SK-N-SH treated with all-trans-retinoic acid at 6 μM for 48 hours (cell line): Measurements from ENCODE around the gene BCL2A1.
"Not testable (repeated sequence)": the region's sequence is repeated elsewhere in the genome, so short reads cannot be mapped to it uniquely, and the experiment has no call there.

Experiments used
- ATAC-seq: fragments of 200-7000 bp; cut with Tn5 transposase; 3 replicates; pipeline ENCODE4 v1.9.1; 2020; ENCODE audit warnings: mild to moderate bottlenecking, moderate library complexity
- BACH2 ChIP-seq: fragments of 250-450 bp; sonication (Bioruptor Pico); IDR thresholded peaks from 2 replicates; pipeline ENCODE4 v1.9.0; 2021; ENCODE audit warnings: mild to moderate bottlenecking, borderline replicate concordance
- CREB5 ChIP-seq: fragments of 250-450 bp; sonication (Bioruptor Pico); IDR thresholded peaks from 2 replicates; pipeline ENCODE4 v1.5.1; 2020; ENCODE audit warnings: low read depth, mild to moderate bottlenecking, moderate library complexity
- CSDC2 ChIP-seq: fragments of 250-450 bp; sonication (Bioruptor Pico); IDR thresholded peaks from 2 replicates; pipeline ENCODE4 v1.5.0; 2020; ENCODE audit warnings: mild to moderate bottlenecking, moderate library complexity
- CSRNP3 ChIP-seq: fragments of 250-450 bp; sonication (Bioruptor Pico); IDR thresholded peaks from 2 replicates; pipeline ENCODE4 v1.5.1; 2021; ENCODE audit warnings: mild to moderate bottlenecking, moderate library complexity
- ESRRG ChIP-seq: fragments of 250-450 bp; sonication (Bioruptor Pico); IDR thresholded peaks from 2 replicates; pipeline ENCODE4 v1.6.1; 2021; ENCODE audit warnings: mild to moderate bottlenecking
- GLIS3 ChIP-seq: fragments of 250-450 bp; sonication (Bioruptor Pico); IDR thresholded peaks from 2 replicates; pipeline ENCODE4 v1.5.0; 2020; ENCODE audit warnings: mild to moderate bottlenecking, moderate library complexity
- ISL1 ChIP-seq: fragments of 250-450 bp; sonication (Bioruptor Pico); IDR thresholded peaks from 2 replicates; pipeline ENCODE4 v2.1.2; 2022; ENCODE audit warnings: mild to moderate bottlenecking, moderate library complexity
- OSR1 ChIP-seq: fragments of 250-450 bp; sonication (Bioruptor Pico); IDR thresholded peaks from 2 replicates; pipeline ENCODE4 v1.8.0; 2022; ENCODE audit warnings: moderate library complexity, mild to moderate bottlenecking, inconsistent platforms
- PATZ1 ChIP-seq: fragments of 250-450 bp; sonication (Bioruptor Pico); IDR thresholded peaks from 2 replicates; pipeline ENCODE4 v1.8.0; 2020; ENCODE audit warnings: mild to moderate bottlenecking, moderate library complexity, borderline replicate concordance
- PPARA ChIP-seq: fragments of 250-450 bp; sonication (Bioruptor Pico); IDR thresholded peaks from 2 replicates; pipeline ENCODE4 v1.5.0; 2020; ENCODE audit warnings: mild to moderate bottlenecking, borderline replicate concordance
- RARB ChIP-seq: fragments of 250-450 bp; sonication (Bioruptor Pico); IDR thresholded peaks from 2 replicates; pipeline ENCODE4 v1.8.0; 2021; ENCODE audit warnings: mild to moderate bottlenecking, moderate library complexity
- SNAI2 ChIP-seq: fragments of 250-450 bp; sonication (Bioruptor Pico); IDR thresholded peaks from 2 replicates; pipeline ENCODE4 v1.5.0; 2020; ENCODE audit warnings: mild to moderate bottlenecking, moderate library complexity
- TCF4 ChIP-seq: fragments of 250-450 bp; sonication (Bioruptor Pico); IDR thresholded peaks from 2 replicates; pipeline ENCODE4 v1.8.0; 2021; ENCODE audit warnings: mild to moderate bottlenecking, moderate library complexity, borderline replicate concordance
- TOX ChIP-seq: fragments of 250-450 bp; sonication (Bioruptor Pico); IDR thresholded peaks from 2 replicates; pipeline ENCODE4 v1.8.0; 2021; ENCODE audit warnings: mild to moderate bottlenecking, moderate library complexity, borderline replicate concordance
- TSHZ2 ChIP-seq: fragments of 250-450 bp; sonication (Bioruptor Pico); IDR thresholded peaks from 2 replicates; pipeline ENCODE4 v1.5.0; 2020; ENCODE audit warnings: mild to moderate bottlenecking, moderate library complexity
- ZC3H10 ChIP-seq: fragments of 250-450 bp; sonication (Bioruptor Pico); IDR thresholded peaks from 2 replicates; pipeline ENCODE4 v1.5.1; 2021; ENCODE audit warnings: mild to moderate bottlenecking, moderate library complexity
- ZFP3 ChIP-seq: fragments of 250-450 bp; sonication (Bioruptor Pico); IDR thresholded peaks from 2 replicates; pipeline ENCODE4 v1.5.0; 2020; ENCODE audit warnings: mild to moderate bottlenecking, moderate library complexity
- ZFP30 ChIP-seq: fragments of 450-650 bp; formaldehyde crosslinking; IDR thresholded peaks from 2 replicates; pipeline ENCODE4 v1.5.0; 2022; ENCODE audit warnings: mild to moderate bottlenecking, moderate library complexity
- ZNF565 ChIP-seq: fragments of 450-650 bp; formaldehyde crosslinking; conservative IDR thresholded peaks from 2 replicates; pipeline ENCODE4 v1.5.0; 2020; ENCODE audit warnings: low read depth, mild to moderate bottlenecking, moderate library complexity
- ZNF8 ChIP-seq: fragments of 450-650 bp; formaldehyde crosslinking; IDR thresholded peaks from 2 replicates; pipeline ENCODE4 v1.5.0; 2020; ENCODE audit warnings: mild to moderate bottlenecking, moderate library complexity

BCL2A1 gene

GRCh38 chr15:79939399-79939798, 31.6 kb downstream of the BCL2A1 start:
- TF ChIP-seq PPARA (no peak), TCF4 (CRISPR knock-in tag) (no peak), ZC3H10 (CRISPR knock-in tag) (no peak), TSHZ2 (CRISPR knock-in tag) (no peak), ZNF565 (CRISPR knock-in tag) (no peak), OSR1 (no peak), ZFP3 (CRISPR knock-in tag) (no peak), ZNF8 (CRISPR knock-in tag) (no peak), ESRRG (CRISPR knock-in tag) (no peak), ZFP30 (CRISPR knock-in tag) (no peak), CSDC2 (CRISPR knock-in tag) (no peak)
- ATAC-seq, result no peak

- ATAC-seq, result no peak
These were observed 32.9 kb downstream of the BCL2A1 start for GRCh38 chr15:79938143-79938542.

GRCh38 chr15:79935556-79936201, 35.3 kb downstream of the BCL2A1 start:
- ATAC-seq, result not testable (repeated sequence)

More at GRCh38 chr15:79938143-79938542, 32.9 kb downstream of the BCL2A1 start:
- no peak for TF ChIP-seq OSR1
- no peak for TF ChIP-seq TSHZ2 (CRISPR knock-in tag)
- no peak for TF ChIP-seq BACH2
- no peak for TF ChIP-seq TCF4 (CRISPR knock-in tag)
- no peak for TF ChIP-seq RARB (CRISPR knock-in tag)
- no peak for TF ChIP-seq ESRRG (CRISPR knock-in tag)
- TF ChIP-seq ZNF565 (CRISPR knock-in tag), result no peak
- no peak for TF ChIP-seq ZFP3 (CRISPR knock-in tag)

- ATAC-seq, result no peak
- TF ChIP-seq ZNF8 (CRISPR knock-in tag) (no peak), ISL1 (CRISPR knock-in tag) (no peak), CREB5 (no peak), TCF4 (CRISPR knock-in tag) (no peak), CSRNP3 (CRISPR knock-in tag) (no peak), TOX (CRISPR knock-in tag) (no peak), RARB (CRISPR knock-in tag) (no peak), SNAI2 (CRISPR knock-in tag) (no peak), ZFP30 (CRISPR knock-in tag) (no peak), OSR1 (no peak), ZFP3 (CRISPR knock-in tag) (no peak), CSDC2 (CRISPR knock-in tag) (no peak), GLIS3 (CRISPR knock-in tag) (no peak), PATZ1 (CRISPR knock-in tag) (no peak), BACH2 (no peak), ZNF565 (CRISPR knock-in tag) (no peak)
These were observed 37.8 kb downstream of the BCL2A1 start for GRCh38 chr15:79933231-79933630.
